Neutrophil (primary cell): Measurements from ENCODE around the gene CLEC4C.

ENCODE experiments used
- H3K27ac ChIP-seq: fragments of 200-600 bp; sonication (generic); 2 replicates; pipeline ENCODE4 v1.5.1; 2016; ENCODE audit warnings: mild to moderate bottlenecking, moderate library complexity
- H3K27me3 ChIP-seq: fragments of 200-600 bp; sonication (generic); 2 replicates; pipeline ENCODE4 v1.6.0; 2016; ENCODE audit warnings: mild to moderate bottlenecking
- H3K36me3 ChIP-seq: fragments of 200-600 bp; sonication (generic); 2 replicates; pipeline ENCODE4 v1.5.1; 2017
- H3K4me1 ChIP-seq, 2 experiments: fragments of 200-600 bp in 1 of 2; sonication (generic) in 1 of 2; 1 replicate in 1 of 2; 2 replicates in 1 of 2; pipeline versions ENCODE4 v1.5.1 to v1.6.1; 2013 to 2016; ENCODE audit warnings: low read depth in 1 of 2, low read length in 1 of 2, mild to moderate bottlenecking in 1 of 2, moderate library complexity in 1 of 2; ENCODE audit not compliant: control insufficient read depth in 1 of 2, insufficient read depth in 1 of 2
- H3K4me3 ChIP-seq, 2 experiments: fragments of 200-600 bp in 1 of 2; sonication (generic) in 1 of 2; 1 replicate in 1 of 2; 2 replicates in 1 of 2; pipeline ENCODE4 v1.5.1; 2013 to 2016; ENCODE audit warnings: low read depth in 1 of 2, low read length in 1 of 2, mild to moderate bottlenecking in 1 of 2, moderate library complexity in 1 of 2
- H3K9me3 ChIP-seq: fragments of 200-600 bp; sonication (generic); 2 replicates; pipeline ENCODE4 v1.5.1; 2016
- TF ChIP-seq, protein P1 (sequence below): fragments of 200-600 bp; sonication (generic); IDR thresholded peaks from 2 replicates; pipeline ENCODE4 v1.5.1; 2016; ENCODE audit warnings: antibody characterized with exemption

CLEC4C gene

GRCh38 chr12:7729746-7730145 lies 17.4 kb downstream of the CLEC4C start:
- no peaks in the 10 kb centered on the region for H3K27me3 ChIP-seq
- H3K36me3 ChIP-seq = peaks cover 82% of the 10 kb centered on the region
- no peak overlapping the region for H3K4me3 ChIP-seq
- TF ChIP-seq, protein P1, sequence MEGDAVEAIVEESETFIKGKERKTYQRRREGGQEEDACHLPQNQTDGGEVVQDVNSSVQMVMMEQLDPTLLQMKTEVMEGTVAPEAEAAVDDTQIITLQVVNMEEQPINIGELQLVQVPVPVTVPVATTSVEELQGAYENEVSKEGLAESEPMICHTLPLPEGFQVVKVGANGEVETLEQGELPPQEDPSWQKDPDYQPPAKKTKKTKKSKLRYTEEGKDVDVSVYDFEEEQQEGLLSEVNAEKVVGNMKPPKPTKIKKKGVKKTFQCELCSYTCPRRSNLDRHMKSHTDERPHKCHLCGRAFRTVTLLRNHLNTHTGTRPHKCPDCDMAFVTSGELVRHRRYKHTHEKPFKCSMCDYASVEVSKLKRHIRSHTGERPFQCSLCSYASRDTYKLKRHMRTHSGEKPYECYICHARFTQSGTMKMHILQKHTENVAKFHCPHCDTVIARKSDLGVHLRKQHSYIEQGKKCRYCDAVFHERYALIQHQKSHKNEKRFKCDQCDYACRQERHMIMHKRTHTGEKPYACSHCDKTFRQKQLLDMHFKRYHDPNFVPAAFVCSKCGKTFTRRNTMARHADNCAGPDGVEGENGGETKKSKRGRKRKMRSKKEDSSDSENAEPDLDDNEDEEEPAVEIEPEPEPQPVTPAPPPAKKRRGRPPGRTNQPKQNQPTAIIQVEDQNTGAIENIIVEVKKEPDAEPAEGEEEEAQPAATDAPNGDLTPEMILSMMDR = no peak
- no peak overlapping the region for H3K27ac ChIP-seq
- H3K4me1 ChIP-seq = no peaks in the 10 kb centered on the region
- no peaks in the 10 kb centered on the region for H3K9me3 ChIP-seq

GRCh38 chr12:7723926-7724325 lies 23.2 kb downstream of the CLEC4C start:
- no peak overlapping the region for H3K4me3 ChIP-seq
- TF ChIP-seq, protein P1 = no peak
- H3K27me3 ChIP-seq = peaks cover 5% of the 10 kb centered on the region
- peaks cover 0 to 12% of the 10 kb centered on the region in 2 experiments for H3K4me1 ChIP-seq
- no peaks in the 10 kb centered on the region for H3K9me3 ChIP-seq
- no peak overlapping the region for H3K27ac ChIP-seq
- H3K36me3 ChIP-seq = peaks cover 31% of the 10 kb centered on the region

GRCh38 chr12:7719946-7720730 lies 27.0 kb downstream of the CLEC4C start:
- H3K27me3 ChIP-seq = peaks cover 5% of the 10 kb centered on the region

DNA sequence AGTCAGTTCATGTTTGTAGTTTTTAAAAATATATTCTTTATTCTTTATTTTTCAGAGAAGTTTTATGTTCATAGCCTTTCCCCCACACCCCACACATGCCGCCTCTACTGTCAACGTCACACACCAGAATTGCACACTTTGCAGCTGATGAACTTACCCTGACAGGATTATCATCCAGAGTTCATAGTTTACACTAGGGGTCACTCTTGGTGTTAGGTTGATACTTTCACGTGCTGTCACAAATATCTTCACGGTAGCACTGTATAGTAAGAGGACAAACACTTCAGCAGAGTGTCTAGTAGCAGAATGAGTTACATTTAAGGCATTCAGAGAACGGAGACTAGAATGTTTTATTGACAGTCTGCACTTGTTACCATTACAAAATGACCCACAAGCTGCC lies 30.8 kb downstream of the CLEC4C start:
- TF ChIP-seq, protein P1 = no peak
- Histone ChIP-seq H3K27ac (no peak overlapping the region), H3K4me3 (no peak overlapping the region), H3K27me3 (peaks cover 5% of the 10 kb centered on the region), H3K36me3 (peaks cover 4% of the 10 kb centered on the region), H3K9me3 (no peaks in the 10 kb centered on the region), H3K4me1 (peaks cover 0 to 12% of the 10 kb centered on the region in 2 experiments)

More at GRCh38 chr12:7719946-7720730, 27.0 kb downstream of the CLEC4C start:
- Histone ChIP-seq H3K4me3 (no peak overlapping the region), H3K9me3 (no peaks in the 10 kb centered on the region), H3K4me1 (peaks cover 0 to 12% of the 10 kb centered on the region in 2 experiments), H3K27ac (no peak overlapping the region), H3K36me3 (peaks cover 4% of the 10 kb centered on the region)
- TF ChIP-seq, protein P1 = no peak

DNA sequence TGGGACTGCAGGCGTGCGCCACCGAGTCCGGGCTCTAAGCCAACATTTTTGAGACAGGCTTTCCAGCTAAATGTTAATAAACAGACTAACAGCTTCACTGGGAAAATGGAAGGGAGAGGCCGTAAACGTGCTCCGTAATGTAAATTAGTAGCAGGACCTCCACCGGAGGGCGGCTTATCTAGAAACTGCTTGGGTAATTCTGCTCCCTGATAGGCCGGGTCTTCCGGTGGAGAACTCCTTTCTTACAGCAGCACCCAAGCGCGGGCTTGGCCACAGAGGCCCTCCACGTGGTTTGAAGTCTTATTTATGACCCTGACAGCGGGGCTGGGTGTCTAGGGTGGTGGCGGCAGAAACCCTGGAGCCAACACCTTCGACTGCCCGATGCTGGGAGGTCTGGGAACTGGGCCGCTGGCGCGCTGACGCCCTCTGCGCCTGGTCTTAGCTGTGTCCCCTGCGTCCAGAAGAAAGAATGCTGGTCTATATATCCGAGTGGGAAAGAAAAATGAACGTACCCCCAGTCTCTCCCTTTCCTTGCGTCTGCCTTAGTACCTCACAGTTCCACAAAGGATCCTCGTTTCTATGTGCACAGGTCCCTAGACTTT lies 34.2 kb downstream of the CLEC4C start:
- Histone ChIP-seq H3K9me3 (no peaks in the 10 kb centered on the region), H3K4me1 (no peaks in the 10 kb centered on the region), H3K27me3 (no peaks in the 10 kb centered on the region), H3K4me3 (no peak overlapping the region), H3K27ac (no peak overlapping the region), H3K36me3 (peaks cover 4% of the 10 kb centered on the region)
- TF ChIP-seq, protein P1 = no peak
